Measurements from ENCODE around the gene ACVR1B. TPM values are rescaled to one million over a fixed set of nuclear protein-coding genes. Genes with fewer than 3 reads are reported as not detected.

ACVR1B gene
- total and polyA plus RNA-seq, 2 experiments from 2014 or later = 2.4 to 7.5 TPM

GRCh38 chr12:52024845-52025230 lies 73.3 kb downstream of the ACVR1B start:
- Histone ChIP-seq H4K20me1 (replicated peaks; ENCODE audit: insufficient read depth) (no peaks in the 10 kb centered on the region), H3K4me1 (ENCODE audit: insufficient read depth) (peaks cover 21% of the 10 kb centered on the region), H3K79me2 (replicated peaks; ENCODE audit: insufficient read depth) (no peaks in the 10 kb centered on the region), H3F3A (replicated peaks; ENCODE audit: low read depth) (peaks cover 6% of the 10 kb centered on the region; the same call in 1 of the 2 replicates), H2AFZ (peak overlapping the region; percentile 90; the same call in 1 of the 2 replicates), H3K27ac (ENCODE audit: low read depth) (no peak overlapping the region), H3K4me3 (no peak overlapping the region), H3K4me2 (no peak overlapping the region), H3K9me2 (ENCODE audit: insufficient read depth) (no peaks in the 10 kb centered on the region), H3K36me3 (ENCODE audit: insufficient read depth) (no peaks in the 10 kb centered on the region), H3K27me3 (ENCODE audit: insufficient read depth) (peaks cover 39% of the 10 kb centered on the region)
- Mint-ChIP-seq H3K36me3 (ENCODE audit: low read depth) (no peaks in the 10 kb centered on the region), H3K27ac (no peak overlapping the region), H3K9me3 (no peaks in the 10 kb centered on the region), H3K4me1 (peaks cover 26% of the 10 kb centered on the region), H3K4me3 (no peak overlapping the region; the same call in 2 of the 3 replicates), H3K27me3 (ENCODE audit: insufficient read depth, low read depth, poor library complexity) (peaks cover 36% of the 10 kb centered on the region)
- DNase-seq (ENCODE audit: low spot score) (no peak), ATAC-seq (no peak)
- TF ChIP-seq ETS1 (IDR thresholded peaks at IDR 0.05) (no peak), STAT1 (IDR thresholded peaks at IDR 0.05; ENCODE audit: unreplicated experiment) (no peak), CTCF (conservative IDR thresholded peaks at IDR 0.05; ENCODE audit: low read depth in 2 of 2) (no peak)

DNA sequence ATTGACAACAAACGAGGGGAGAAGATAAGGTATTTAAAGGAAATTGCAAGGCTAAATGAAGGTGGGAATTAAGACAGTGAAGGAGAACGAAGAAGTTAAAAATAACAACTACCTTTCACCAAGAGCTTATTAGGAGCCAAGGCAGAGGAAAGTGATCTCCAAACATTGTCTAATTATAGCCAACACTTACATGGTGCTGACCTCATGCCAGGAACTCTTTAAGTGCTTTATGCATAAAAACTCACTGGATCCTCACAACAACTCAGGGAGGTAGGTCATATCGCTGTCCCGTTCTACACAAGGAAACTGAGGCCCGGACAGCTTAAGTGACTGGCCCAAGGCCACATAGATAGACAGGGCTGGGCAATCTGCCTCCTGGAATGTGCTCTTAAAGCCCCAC lies 74.8 kb downstream of the ACVR1B start:
- Histone ChIP-seq H3K4me2 (peak overlapping the region; percentile 74), H3K27me3 (ENCODE audit: insufficient read depth) (peaks cover 35% of the 10 kb centered on the region), H3K27ac (ENCODE audit: low read depth) (no peak overlapping the region), H2AFZ (peak overlapping the region; percentile 44; the same call in 1 of the 2 replicates), H3K9me2 (ENCODE audit: insufficient read depth) (no peaks in the 10 kb centered on the region), H3K36me3 (ENCODE audit: insufficient read depth) (no peaks in the 10 kb centered on the region), H4K20me1 (replicated peaks; ENCODE audit: insufficient read depth) (no peaks in the 10 kb centered on the region), H3F3A (replicated peaks; ENCODE audit: low read depth) (peaks cover 6% of the 10 kb centered on the region; the same call in 1 of the 2 replicates), H3K79me2 (replicated peaks; ENCODE audit: insufficient read depth) (no peaks in the 10 kb centered on the region), H3K4me3 (peak overlapping the region; percentile 48; the same call in 1 of the 2 replicates), H3K4me1 (ENCODE audit: insufficient read depth) (peaks cover 22% of the 10 kb centered on the region)
- TF ChIP-seq EZH2phosphoT487 (IDR thresholded peaks at IDR 0.05; ENCODE audit: unreplicated experiment) = no peak
- peaks cover 38% of the 10 kb centered on the region for H3K27me3 Mint-ChIP-seq (ENCODE audit: insufficient read depth, low read depth, poor library complexity)
- no peak for ATAC-seq
- no peak overlapping the region for H3K27ac Mint-ChIP-seq
- no peak for DNase-seq (ENCODE audit: low spot score)
- peaks cover 18% of the 10 kb centered on the region for H3K4me1 Mint-ChIP-seq
- no peaks in the 10 kb centered on the region for H3K36me3 Mint-ChIP-seq (ENCODE audit: low read depth)
- peak overlapping the region; percentile 67; the same call in 1 of the 3 replicates for H3K4me3 Mint-ChIP-seq
- no peaks in the 10 kb centered on the region for H3K9me3 Mint-ChIP-seq

DNA sequence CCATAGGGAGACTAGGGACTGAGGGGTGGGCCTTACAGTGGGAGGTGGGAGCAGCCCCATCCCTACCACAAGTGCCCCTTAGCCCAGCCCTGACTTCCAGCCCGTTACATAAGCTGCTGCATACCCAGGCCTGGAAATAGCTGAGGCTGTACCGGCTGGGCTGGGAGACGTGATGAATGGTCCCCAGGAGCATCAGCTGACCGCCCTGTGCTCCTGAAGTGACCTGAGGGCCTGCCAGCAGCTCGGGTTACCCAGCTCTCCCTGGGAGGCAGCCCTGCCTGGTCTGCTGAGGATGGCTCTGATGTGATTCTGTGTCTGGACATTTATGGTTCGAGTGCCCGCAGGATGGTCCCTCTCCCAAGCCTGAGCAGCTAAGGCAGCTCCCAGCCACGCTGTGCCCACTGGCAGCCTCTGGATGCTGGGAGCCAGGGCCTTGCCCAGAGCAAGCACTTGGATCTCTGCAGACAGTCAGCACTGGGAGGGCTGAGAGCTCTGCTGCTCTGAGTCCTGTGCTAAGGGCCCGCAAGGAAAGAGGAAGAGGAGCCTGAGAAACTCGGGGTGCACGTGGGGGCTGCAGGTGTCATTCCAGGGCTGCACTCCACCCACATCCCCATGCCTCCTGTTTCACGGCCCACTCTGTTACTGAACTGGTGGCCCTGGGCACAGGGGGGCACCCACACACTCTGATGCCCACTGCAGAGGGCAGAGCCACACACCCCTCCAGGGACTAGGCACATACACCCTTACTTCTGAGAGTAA lies 75.8 kb downstream of the ACVR1B start:
- no peaks in the 10 kb centered on the region for H3K9me3 Mint-ChIP-seq
- Histone ChIP-seq H3K4me2 (no peak overlapping the region), H3K9me2 (ENCODE audit: insufficient read depth) (no peaks in the 10 kb centered on the region), H3K79me2 (replicated peaks; ENCODE audit: insufficient read depth) (no peaks in the 10 kb centered on the region), H2AFZ (no peak overlapping the region), H4K20me1 (replicated peaks; ENCODE audit: insufficient read depth) (no peaks in the 10 kb centered on the region), H3K27me3 (ENCODE audit: insufficient read depth) (peaks cover 29% of the 10 kb centered on the region), H3K36me3 (ENCODE audit: insufficient read depth) (no peaks in the 10 kb centered on the region), H3K27ac (ENCODE audit: low read depth) (no peak overlapping the region), H3K4me3 (no peak overlapping the region), H3F3A (replicated peaks; ENCODE audit: low read depth) (peaks cover 6% of the 10 kb centered on the region; the same call in 1 of the 2 replicates), H3K4me1 (ENCODE audit: insufficient read depth) (peaks cover 24% of the 10 kb centered on the region)
- ATAC-seq = no peak
- H3K4me1 Mint-ChIP-seq = peaks cover 22% of the 10 kb centered on the region
- DNase-seq (ENCODE audit: low spot score) = no peak
- H3K27ac Mint-ChIP-seq = no peak overlapping the region
- H3K27me3 Mint-ChIP-seq (ENCODE audit: insufficient read depth, low read depth, poor library complexity) = peaks cover 35% of the 10 kb centered on the region
- H3K4me3 Mint-ChIP-seq = no peak overlapping the region
- no peaks in the 10 kb centered on the region for H3K36me3 Mint-ChIP-seq (ENCODE audit: low read depth)
- TF ChIP-seq ZNF114 (CRISPR knock-in tag; IDR thresholded peaks at IDR 0.05) = no peak
- TF ChIP-seq NANOG (IDR thresholded peaks at IDR 0.05; ENCODE audit: borderline replicate concordance) = no peak
- TF ChIP-seq EZH2phosphoT487 (IDR thresholded peaks at IDR 0.05; ENCODE audit: unreplicated experiment) = no peak
- TF ChIP-seq CREB1 (CRISPR knock-in tag; IDR thresholded peaks at IDR 0.05; ENCODE audit: low read depth) = no peak
- TF ChIP-seq CTCF (conservative IDR thresholded peaks at IDR 0.05; ENCODE audit: low read depth in 2 of 2) = no peak
- TF ChIP-seq JUNB (IDR thresholded peaks at IDR 0.05; ENCODE audit: unreplicated experiment) = no peak
- TF ChIP-seq, protein P1, sequence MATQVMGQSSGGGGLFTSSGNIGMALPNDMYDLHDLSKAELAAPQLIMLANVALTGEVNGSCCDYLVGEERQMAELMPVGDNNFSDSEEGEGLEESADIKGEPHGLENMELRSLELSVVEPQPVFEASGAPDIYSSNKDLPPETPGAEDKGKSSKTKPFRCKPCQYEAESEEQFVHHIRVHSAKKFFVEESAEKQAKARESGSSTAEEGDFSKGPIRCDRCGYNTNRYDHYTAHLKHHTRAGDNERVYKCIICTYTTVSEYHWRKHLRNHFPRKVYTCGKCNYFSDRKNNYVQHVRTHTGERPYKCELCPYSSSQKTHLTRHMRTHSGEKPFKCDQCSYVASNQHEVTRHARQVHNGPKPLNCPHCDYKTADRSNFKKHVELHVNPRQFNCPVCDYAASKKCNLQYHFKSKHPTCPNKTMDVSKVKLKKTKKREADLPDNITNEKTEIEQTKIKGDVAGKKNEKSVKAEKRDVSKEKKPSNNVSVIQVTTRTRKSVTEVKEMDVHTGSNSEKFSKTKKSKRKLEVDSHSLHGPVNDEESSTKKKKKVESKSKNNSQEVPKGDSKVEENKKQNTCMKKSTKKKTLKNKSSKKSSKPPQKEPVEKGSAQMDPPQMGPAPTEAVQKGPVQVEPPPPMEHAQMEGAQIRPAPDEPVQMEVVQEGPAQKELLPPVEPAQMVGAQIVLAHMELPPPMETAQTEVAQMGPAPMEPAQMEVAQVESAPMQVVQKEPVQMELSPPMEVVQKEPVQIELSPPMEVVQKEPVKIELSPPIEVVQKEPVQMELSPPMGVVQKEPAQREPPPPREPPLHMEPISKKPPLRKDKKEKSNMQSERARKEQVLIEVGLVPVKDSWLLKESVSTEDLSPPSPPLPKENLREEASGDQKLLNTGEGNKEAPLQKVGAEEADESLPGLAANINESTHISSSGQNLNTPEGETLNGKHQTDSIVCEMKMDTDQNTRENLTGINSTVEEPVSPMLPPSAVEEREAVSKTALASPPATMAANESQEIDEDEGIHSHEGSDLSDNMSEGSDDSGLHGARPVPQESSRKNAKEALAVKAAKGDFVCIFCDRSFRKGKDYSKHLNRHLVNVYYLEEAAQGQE (IDR thresholded peaks at IDR 0.05; ENCODE audit: unreplicated experiment) = no peak

Measured in GM23338 (cell line).